ENCODE measurements around the gene GDA. TPM values are rescaled to one million over a fixed set of nuclear protein-coding genes. Genes with fewer than 3 reads are reported as not detected.
"Not testable (repeated sequence)": the region's sequence is repeated elsewhere in the genome, so short reads cannot be mapped to it uniquely, and the experiment has no call there.

GDA gene
- total RNA-seq, 1 donor from 2014 or later, result 32.8 TPM

DNA sequence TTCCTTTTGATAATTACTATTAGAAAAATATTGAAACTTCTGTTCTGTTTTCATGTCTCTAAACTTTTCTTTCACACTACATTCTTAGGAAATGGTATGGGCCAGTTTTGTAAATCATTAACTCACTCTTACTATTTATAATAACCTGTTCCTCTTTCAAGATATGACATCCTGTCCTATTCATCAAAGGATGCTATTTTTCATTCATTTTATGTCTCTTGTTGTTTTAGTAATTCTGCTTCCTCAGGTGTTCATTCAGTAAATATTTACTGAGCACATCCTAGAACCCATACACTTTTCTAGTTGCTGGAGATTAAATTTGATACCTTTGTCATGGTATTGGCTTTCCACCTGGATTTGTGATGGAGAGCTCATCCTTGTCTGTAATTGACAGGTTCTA lies 58.0 kb downstream of the GDA start:
- no peak for DNase-seq

DNA sequence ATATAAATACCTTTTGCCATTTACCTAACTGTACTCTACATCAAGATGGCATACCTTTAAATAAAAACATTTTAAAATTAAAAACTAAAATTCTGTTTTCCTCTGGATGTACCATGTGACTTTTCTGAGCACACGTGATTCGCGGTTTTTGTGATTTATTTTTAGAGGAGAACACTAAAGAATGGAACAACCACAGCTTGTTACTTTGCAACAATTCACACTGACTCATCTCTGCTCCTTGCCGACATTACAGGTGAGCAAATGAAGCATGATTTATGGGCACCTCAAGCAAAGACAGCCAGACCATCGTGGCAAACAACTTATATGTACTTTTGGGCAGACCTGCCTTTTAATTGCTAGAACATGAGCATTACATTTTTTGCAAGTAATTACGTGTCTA lies 61.3 kb downstream of the GDA start:
- no peak for DNase-seq

DNA sequence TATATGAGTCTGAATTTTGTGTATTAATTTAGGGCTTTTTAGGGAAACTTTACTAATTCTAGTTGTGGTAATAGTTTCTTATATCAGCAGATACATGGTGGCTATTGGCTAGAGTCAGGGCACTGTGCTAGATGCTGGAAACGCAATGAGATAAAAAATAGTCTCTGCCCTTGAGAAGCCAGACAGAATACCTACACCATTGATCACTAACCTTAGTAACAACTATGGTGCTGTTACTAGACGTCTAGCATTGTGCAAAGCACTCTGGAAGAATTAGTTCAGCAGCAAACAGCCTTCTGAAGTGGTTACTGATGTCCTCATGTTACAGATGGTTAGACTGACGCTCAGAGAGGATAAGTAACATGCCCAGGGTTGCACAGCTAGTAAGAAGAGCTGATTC lies 61.8 kb downstream of the GDA start:
- DNase-seq, result no peak

DNA sequence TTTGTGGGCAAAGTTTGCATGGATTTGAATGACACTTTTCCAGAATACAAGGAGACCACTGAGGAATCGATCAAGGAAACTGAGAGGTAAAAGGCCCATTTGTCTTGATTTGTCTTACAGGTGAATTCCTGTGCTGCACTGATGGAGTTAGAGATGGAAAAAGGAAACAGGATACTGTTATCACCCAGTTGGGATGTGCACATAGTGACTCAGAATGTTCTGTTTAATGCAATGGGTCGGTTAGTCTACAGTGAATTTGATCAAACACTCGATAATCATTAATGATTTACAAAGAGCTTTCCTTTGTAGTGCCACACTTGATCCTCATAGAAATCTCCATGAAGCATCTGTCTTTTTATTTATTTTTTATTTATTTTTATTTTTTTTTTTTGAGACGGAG lies 64.7 kb downstream of the GDA start:
- DNase-seq, result no peak

DNA sequence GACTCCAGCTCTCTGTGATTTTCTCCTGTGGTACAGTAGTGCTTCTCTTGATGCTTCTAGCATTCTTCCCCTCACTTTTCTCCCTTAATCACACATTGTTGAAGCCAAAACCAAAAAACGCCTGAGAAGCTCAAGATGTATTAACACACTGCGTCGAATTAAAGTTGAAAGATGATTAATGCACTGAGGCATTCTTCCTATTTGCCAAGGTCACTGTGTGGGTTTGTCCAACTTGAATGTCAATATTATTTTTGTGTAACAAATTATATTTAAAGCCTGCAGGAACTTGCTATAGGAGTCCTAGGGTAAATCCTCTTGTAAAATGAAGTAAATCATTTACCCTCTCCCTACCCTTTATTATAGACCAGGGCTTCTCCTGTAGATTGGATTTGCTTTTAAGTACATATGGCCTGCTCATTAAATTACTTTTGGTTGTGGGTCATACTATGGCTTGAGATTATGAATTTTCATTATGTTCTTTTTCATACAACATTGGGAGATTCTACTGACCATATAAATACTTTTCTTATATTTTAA lies 68.1 kb downstream of the GDA start:
- no peak for DNase-seq

DNA sequence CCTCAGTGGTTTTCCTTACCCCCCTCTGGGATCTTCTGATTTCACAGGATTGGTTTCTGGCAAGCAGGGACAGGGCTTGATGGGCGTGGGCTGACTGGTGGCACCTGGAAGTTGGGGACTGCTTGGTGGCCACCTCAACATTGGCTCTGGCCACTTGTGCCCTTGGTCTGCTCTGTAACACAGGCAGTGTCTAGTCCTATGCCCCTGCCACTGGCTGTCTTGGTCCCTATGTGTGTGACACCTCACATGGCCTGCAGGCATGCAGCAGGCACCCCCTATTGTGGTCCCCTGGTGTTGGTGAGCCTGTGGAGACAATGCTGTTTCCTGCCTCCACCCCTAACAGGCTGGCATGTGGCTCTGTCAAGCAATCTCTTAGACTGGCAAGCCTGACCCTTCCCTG lies 71.3 kb downstream of the GDA start:
- no peak for DNase-seq

DNA sequence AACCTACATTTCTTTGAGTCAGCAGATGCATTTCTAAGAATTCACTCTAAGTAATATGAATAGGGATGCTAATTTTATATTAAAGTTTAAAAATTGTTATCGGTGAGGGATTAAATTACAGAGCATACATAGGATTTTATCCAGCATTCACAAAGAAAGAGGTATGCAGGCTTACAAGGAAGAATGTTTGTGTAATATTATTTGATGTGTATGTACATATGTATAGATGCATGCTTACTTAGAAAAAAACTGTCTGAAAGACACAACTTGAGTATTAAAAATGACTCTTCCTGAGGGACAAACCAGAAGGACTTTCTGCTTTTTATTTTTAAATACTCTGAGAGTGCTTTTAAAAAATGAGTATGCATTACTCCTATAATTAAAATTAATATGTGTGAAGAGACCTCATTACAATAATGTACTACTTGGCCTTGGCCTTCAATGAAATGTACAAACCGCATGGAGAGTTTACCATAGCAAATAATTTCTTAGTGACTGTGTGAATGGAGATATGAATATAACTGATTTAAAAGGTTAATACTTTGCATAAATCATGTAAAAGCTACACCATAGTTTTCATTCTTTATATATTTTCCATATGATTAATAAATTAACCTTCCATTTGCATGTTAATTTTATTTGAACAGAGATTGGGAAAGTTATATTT lies 77.0 kb downstream of the GDA start:
- DNase-seq, result no peak

DNA sequence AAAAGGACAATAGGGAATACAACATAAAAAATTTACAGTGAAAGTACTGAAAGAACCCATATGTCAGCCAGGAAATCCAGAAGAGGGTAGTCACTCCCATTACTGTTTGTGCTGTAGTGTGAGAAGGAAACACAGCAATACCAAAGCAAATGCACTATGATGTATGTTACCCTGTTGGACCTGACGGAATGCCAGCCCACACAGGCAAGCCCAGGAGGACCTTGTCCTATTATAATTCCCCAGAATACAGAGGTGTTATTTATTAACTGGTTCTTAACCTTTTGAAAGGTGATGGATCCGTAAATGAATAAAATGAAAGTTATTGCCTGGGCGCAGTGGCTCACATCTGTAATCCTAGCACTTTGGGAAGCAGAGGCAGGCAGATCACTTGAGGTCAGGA lies 79.0 kb downstream of the GDA start:
- no peak for DNase-seq

DNA sequence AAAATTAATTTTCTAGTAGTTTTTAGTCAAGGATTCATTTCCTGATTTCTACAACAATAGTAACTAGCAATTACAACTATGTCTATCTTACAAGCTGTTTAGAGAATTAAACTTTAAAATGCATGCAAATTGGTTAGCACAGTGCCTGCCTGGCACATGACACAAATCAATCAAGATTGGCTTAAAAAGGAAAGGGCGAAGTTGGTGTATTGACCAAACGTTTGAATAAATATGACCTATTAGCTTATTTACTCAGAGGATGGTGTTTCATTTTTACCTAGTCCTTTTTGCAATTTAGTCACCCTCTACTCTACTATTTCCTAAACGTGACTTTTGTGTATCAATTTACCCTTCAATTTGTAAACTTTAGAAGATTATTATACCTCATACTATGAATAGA lies 83.5 kb downstream of the GDA start:
- DNase-seq, result no peak

DNA sequence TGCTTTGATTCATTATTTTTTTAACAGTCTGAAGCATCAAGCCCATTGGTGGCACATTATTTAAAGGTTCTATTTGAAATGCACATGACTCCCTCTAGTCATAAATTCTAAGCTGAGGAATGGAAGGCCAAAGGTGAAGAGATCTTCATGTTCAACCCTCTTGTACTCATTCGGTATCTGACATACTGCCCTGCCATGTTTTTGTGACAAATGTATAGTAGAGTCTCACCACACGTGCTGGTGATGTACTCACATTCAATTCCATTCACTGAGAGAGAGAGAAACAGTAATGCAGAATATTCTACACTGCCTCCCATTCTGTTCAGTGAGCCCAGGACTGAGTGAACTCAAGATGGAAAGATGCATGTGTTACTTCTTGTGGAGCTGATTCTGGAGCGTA lies 98.3 kb downstream of the GDA start:
- no peak for DNase-seq

DNA sequence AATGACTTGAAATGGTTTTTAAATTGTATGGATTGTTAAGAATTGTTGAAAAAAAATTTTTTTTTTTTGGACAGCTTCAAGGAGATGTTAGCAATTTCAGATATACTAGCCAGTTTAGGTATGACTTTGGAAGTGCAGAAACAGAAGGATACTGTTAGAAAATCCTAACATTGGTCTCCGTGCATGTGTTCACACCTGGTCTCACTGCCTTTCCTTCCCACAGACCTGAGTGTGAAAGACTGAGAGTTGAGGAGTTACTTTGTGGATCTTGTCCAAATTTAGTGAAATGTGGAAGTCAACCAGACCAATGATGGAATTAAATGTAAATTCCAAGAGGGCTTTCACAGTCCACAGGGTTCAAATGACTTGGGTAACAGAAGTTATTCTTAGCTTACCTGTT lies 102.3 kb downstream of the GDA start:
- DNase-seq, result no peak

DNA sequence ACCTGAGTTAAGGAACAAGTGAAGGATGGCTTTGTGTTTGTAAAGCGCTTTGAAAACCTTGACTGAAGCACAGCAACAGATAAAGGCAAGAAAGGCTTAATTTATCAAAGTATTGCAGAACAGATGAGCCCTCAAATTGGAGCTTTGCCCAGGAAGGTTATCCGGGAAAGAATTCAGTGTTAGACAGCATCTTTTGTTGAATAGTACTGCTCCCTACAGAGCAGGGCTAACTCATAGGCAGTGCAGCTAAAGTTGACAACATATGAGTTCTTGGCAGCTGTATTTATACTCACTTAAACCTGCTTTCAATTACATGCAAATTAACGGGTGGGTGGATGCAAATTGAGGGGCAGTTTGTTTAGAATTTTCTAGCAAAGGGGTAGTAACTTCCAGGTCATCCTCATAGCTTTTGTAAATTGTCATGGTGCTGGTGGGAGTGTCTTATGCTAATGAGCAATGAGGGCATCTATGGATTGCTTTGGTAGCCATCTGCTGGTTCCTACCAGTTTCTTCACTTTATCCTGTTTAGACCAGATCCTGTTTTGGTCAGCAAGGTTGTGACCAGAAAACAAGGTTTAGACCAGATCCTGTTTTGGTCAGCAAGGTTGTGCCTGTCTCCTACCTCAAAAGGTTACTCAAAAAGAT lies 105.8 kb downstream of the GDA start:
- DNase-seq, result no peak

DNA sequence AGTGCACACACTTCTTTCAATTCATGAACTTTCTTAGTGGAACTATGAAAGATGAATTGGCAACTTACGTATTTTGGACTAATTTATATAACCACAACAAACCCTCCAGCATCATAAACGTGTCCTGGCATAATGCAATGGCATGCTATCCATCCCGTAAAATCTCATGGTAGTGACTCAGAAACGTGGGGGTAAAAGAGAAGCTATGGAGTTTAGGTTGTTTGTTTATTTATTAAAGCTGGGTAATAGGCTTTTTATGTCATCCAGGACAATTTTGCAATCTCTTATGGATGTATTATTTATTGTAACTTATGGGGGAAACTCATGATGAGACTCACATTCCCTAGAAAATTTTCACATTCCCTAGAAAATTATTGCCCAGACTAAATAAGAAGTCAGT lies 106.3 kb downstream of the GDA start:
- no peak for DNase-seq

DNA sequence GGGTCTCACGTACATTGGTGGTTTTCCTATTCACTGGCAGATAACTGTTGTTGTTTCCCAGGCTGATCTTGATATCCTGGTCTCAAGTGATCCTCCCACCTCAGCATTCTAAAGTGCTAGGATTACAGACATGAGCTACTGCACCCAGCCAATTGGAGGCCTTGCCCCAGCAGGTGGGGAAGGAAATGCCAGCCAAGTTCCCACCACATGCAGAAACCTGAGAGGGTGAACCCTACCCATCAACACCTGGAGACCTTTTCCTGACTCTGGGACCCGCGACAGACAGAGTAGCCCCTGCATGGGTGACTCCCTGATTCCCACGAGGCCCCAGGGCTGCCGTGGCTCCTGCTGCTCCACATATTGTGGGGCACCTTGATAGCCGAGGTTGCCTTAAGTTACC lies 107.7 kb downstream of the GDA start:
- DNase-seq, result no peak

DNA sequence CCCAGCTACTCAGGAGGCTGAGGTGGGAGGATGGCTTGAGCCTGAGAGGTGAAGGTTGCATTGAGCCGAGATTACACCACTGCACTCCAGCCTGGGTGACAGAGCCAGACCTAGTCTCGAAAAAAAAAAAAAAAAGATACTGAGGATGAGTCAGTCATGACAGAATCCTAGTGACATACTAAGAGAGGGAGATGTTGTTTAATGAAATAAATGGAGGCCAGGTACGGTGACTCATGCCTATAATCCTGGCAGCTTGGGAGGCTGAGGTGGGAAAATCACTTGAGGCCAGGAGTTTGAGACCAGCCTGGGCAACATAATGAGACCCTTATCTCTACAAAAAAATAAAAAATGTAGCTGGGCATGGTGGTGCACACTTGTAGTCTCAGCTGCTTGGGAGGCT lies 108.6 kb downstream of the GDA start:
- no peak for DNase-seq

DNA sequence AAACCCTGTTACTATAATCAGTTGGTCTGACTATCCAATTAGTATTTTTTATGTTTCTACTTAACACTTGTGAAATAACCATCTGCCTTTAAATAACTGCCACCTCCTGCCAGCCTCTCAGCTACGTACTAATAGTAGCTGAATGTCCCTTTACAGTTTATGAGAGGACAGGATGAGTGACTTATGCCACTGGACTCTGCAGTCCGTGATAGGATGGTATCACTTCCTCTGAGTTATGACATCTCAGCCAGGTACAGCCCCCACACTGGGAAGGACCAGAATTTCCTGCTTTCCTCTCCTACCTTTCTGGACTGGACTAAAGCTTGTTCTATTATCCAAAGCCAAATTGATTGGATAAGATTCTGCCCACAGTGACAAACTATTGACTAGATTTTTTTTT lies 112.8 kb downstream of the GDA start:
- DNase-seq, result no peak

DNA sequence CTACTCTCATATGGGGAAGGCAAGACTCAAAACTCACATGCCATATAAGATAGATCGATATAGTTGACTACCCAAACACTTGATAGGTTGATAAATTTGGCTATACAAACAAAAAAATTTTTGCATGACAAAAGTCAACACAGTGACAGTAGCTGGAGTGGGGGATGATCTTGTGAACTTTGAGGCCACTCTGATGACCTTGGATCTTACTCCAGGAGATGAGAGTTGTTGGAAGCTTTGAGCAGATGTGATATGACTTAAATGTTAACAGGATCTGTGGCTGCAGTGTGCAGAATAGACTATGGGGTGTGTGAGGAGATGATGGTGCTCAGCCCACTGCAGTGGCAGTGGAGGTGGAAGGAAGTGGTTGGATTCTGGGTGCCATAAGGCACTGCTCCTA lies 114.3 kb downstream of the GDA start:
- no peak for DNase-seq

DNA sequence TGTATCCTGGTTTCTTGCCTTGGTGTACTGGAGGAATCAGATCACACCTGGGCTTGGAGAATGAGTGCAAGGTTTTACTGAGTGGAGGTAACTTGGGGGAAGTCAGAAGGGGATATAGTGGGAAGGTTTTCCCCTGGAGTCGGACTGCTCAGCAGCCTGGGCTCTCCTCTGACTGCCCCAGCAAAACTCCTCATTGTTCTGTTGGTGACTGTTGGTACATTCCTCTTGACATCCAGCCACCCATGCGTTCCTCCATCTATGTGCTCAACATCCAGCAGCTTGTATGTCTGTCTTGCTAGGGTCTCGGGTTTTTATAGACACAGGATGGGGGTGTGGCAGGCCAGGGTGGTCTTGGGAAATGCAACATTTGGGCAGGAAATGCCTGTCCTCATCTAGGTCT lies 119.7 kb downstream of the GDA start:
- DNase-seq, result no peak

DNA sequence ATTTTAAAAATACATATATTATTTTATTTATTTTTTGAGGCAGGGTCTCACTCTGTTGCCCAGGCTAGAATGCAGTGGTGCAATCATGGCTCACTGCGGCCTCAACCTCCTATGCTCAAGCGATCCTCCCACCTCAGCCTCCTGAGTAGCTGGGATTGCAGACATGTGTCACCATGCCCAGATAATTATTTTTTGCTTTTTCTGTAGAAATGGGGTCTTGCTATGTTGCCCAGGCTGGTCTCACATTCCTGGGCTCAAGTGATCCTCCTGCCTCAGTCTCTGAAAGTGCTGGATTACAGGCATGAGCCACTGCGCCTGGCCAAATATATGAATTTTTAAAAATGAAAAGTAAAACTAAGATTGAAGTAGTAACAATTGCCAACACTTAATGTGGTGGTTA lies 121.1 kb downstream of the GDA start:
- DNase-seq, result not testable (repeated sequence)

DNA sequence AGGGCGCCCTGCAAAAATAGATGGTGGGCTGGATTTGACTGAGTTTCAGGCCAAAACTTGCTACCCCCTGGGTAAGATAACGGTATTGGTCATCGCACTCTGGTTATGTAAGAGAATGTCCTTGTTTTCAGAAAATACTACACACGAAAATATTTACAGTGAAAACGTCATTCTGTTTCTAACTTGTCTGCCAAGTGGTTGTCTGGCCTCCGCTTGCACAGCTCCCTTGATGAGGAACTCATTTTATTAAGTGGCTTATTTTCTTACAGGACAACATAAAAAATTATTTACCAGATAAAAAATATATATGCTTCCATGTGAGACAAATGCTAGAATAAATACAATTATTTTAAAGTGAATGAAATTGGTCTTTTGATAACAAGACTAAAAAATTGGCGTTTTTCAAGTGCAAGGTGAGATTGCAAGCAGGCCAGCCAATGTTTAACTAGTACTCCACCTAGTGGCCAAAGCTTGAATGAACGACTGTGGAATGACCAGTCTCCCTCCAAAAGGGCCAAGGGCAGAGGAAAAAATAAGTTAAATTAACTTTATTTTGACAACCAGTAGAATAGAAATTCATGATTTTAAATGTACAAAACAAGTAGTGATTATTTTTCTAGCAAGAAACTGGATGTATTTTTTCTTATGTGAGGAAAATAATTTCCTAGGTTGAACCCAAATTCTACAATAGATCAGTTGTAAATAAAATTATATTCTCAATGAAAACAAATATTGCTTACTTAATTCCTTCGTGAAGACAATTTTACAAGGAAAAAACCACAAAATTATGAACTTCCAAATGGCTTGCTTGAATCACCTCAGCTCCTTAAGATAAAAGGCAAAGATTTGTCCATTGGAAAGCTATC lies 122.6 kb downstream of the GDA start:
- no peak for DNase-seq

DNA sequence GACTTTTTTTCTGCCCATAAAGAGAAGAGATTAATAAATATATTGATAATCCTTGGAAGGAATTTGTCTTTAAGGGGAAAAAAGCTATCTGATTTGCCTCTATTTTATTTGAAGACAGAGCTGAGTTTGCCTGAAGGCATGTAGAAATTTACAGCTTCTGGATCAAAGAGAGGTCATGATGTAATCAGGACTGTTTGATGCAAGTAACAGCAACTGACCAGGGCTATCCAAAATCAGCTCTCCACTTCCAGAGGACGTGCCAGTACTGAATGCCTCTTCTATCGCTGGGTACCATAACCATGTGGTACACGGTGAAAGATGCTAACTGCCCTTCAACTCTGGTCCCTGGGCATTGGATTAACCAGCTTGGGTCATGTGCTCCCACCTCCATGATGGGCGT lies 125.2 kb downstream of the GDA start:
- DNase-seq, result no peak

DNA sequence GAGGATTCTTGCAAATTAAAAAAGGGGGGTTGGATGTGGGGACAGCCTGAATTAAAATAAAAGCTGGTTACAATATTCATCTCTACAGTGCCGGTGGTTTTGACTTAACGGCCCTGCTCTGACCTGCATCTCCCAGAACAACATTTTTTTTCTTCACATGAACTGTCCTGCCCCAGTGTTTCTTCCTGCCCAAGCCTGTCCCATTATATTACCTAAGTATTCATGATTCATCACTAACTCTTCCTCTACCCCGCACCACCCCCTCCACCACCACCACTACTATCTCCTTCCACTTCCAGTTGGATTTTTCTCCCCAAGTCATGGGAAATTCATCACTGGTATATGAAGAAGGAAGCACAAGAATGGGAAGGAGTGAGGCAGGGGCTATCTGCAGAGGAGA lies 125.7 kb downstream of the GDA start:
- DNase-seq, result no peak

DNA sequence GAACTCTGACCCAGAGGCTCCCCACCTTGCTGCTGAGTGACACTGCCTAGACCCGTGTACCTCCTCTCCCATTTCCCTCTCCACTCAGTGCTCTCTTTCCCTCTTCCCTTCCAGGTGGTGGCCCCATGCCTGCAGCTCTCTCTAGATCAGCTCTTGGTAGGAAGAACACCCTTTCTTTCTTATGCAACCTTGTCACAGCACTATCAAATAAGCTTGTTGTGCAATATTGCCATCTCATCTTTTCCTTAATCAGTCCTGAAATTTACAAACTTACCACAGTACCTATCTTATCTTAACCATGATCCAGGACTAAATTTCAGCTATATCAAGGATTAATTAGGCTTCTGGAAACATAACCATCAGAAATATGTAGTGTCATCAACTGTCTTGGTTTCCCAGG lies 127.2 kb downstream of the GDA start:
- no peak for DNase-seq

DNA sequence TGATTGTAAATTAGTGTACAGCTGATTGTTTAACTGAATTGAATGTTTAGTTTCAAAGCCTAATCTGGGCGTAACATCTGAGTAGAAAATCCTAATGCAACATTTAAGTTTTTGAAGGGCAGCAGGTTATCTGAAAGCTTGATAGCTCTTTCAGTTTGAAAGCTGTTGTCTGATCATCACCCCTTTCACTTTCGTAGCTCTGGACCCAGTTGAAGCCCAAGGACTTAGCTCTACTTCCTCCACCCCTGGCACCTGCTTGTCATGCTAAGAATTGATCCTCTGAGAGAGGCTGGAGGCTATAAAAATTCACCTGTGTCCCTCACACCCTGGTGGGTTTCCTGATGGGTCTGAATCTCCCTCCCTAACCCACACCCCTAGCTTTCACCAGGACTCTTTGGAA lies 129.7 kb downstream of the GDA start:
- no peak for DNase-seq
